Breast epithelium (tissue), 3 donors: ENCODE data around the gene C10orf120.

ENCODE experiments used
- POLR2A ChIP-seq: fragments of 450-650 bp; IDR thresholded peaks from one replicate; pipeline ENCODE4 v1.6.1; 2016; ENCODE audit warnings: antibody characterized with exemption, mild to moderate bottlenecking, moderate library complexity
- TF ChIP-seq, protein P1 (sequence below), 3 donors: fragments of 450-650 bp; IDR thresholded peaks; one replicate each; pipeline ENCODE4 v1.5.1; 2016 to 2017; ENCODE audit warnings: antibody characterized with exemption in 3 of 3, mild to moderate bottlenecking in 3 of 3, moderate library complexity in 3 of 3

DNA sequence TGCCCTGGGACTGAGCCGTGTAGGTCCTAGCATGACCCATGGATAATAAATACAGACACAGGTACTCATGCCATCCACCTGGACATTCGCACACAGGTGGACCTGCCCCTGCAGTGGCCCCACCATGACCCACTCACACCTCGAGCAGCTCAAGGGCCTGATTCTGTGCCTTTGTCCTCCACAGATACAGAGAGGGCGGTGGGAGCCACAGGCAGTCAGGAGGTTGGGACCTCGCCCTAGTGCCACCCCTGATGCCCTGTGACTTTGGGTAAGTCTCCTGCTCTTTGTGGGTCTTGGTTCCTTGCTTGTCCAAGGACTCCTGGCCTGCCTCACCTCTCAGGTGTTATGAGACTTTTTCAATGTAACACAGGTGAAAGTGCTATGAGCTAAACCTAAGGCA is 42.9 kb downstream of the C10orf120 start:
- TF ChIP-seq, protein P1, sequence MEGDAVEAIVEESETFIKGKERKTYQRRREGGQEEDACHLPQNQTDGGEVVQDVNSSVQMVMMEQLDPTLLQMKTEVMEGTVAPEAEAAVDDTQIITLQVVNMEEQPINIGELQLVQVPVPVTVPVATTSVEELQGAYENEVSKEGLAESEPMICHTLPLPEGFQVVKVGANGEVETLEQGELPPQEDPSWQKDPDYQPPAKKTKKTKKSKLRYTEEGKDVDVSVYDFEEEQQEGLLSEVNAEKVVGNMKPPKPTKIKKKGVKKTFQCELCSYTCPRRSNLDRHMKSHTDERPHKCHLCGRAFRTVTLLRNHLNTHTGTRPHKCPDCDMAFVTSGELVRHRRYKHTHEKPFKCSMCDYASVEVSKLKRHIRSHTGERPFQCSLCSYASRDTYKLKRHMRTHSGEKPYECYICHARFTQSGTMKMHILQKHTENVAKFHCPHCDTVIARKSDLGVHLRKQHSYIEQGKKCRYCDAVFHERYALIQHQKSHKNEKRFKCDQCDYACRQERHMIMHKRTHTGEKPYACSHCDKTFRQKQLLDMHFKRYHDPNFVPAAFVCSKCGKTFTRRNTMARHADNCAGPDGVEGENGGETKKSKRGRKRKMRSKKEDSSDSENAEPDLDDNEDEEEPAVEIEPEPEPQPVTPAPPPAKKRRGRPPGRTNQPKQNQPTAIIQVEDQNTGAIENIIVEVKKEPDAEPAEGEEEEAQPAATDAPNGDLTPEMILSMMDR (IDR thresholded peaks at IDR 0.05), result no peak
- TF ChIP-seq POLR2A, result no peak
